BJ (cell line): Measurements from ENCODE around the gene TBX20. TPM values are rescaled to one million over a fixed set of nuclear protein-coding genes. Genes with fewer than 3 reads are reported as not detected.

ENCODE experiments used
- CTCF ChIA-PET: fragments of 350-600 bp; formaldehyde crosslinking; extraction: SDS; loops from one replicate; lab custom pipeline; 2021; ENCODE audit warnings: antibody characterized with exemption, inconsistent platforms; lab: Yijun Ruan, JAX
- POLR2A ChIA-PET: fragments of 300-600 bp; sonication (Branson Sonifier 250); formaldehyde crosslinking; extraction: SDS; loops from one replicate; lab custom pipeline; 2021; ENCODE audit warnings: antibody characterized with exemption; lab: Charles Lee
- DNase-seq: peaks from one replicate; pipeline ENCODE4 v3.0.0-alpha.2; 2011; ENCODE audit warnings: low read depth
- H3K27me3 ChIP-seq: 2 replicates; pipeline ENCODE4 v1.6.0; 2011; ENCODE audit warnings: low read length; ENCODE audit not compliant: control insufficient read depth, insufficient read depth
- H3K36me3 ChIP-seq: 2 replicates; pipeline ENCODE4 v1.5.1; 2011; ENCODE audit warnings: low read length; ENCODE audit not compliant: control insufficient read depth, insufficient read depth
- H3K4me3 ChIP-seq: 2 replicates; pipeline ENCODE4 v1.5.1; 2011; ENCODE audit warnings: low read depth, mild to moderate bottlenecking, control low read depth, low read length
- CTCF ChIP-seq: IDR thresholded peaks from 2 replicates; pipeline ENCODE4 v1.5.1; 2011; ENCODE audit warnings: low read depth, mild to moderate bottlenecking, control low read depth, inconsistent platforms, low read length, moderate library complexity; ENCODE audit not compliant: insufficient read depth
- polyA plus RNA-seq: library from polyadenylated mRNA; depleted of rRNA; stranded (reverse); fragments of >200 nt; gene quantifications from 2 replicates; pipeline ENCODE4 v1.2.3, GENCODE V29; 2011

The TBX20 gene
- polyA plus RNA-seq, 1 experiment: not detected

GRCh38 chr7:35255443-35256255 is 1.7 kb upstream of the TBX20 start:
- Histone ChIP-seq H3K27me3 (peaks cover 56% of the 10 kb centered on the region), H3K36me3 (no peaks in the 10 kb centered on the region), H3K4me3 (no peak overlapping the region)
- CTCF ChIA-PET: no interaction called here
- no peak for TF ChIP-seq CTCF
- DNase-seq: no peak
- POLR2A ChIA-PET: no interaction called here

GRCh38 chr7:35254496-35255442 is 869 bp upstream of the TBX20 start:
- no peak overlapping the region for H3K4me3 ChIP-seq
- CTCF ChIA-PET: interaction anchor here (0.5 kb wide), 1 partner anchor 56 kb away, joined by 3 read pairs; no protein-coding TSS in a partner anchor
- DNase-seq: no peak
- H3K27me3 ChIP-seq: peaks cover 60% of the 10 kb centered on the region
- no peaks in the 10 kb centered on the region for H3K36me3 ChIP-seq
- no peak for TF ChIP-seq CTCF
- POLR2A ChIA-PET: no interaction called here

- POLR2A ChIA-PET: no interaction called here
- no peaks in the 10 kb centered on the region for H3K36me3 ChIP-seq
- TF ChIP-seq CTCF: no peak
- peaks cover 59% of the 10 kb centered on the region for H3K27me3 ChIP-seq
- CTCF ChIA-PET: no interaction called here
- no peak for DNase-seq
- H3K4me3 ChIP-seq: no peak overlapping the region; the same call in 1 of the 2 replicates
These were observed 515 bp downstream of the TBX20 start for GRCh38 chr7:35253460-35253709.

GRCh38 chr7:35252612-35253459 is 1.1 kb downstream of the TBX20 start:
- CTCF ChIA-PET: no interaction called here

More at GRCh38 chr7:35252612-35253459, 1.1 kb downstream of the TBX20 start:
- Histone ChIP-seq H3K27me3 (peaks cover 56% of the 10 kb centered on the region), H3K36me3 (no peaks in the 10 kb centered on the region), H3K4me3 (no peak overlapping the region)
- TF ChIP-seq CTCF: no peak
- DNase-seq: no peak
- POLR2A ChIA-PET: no interaction called here
